A673 (cell line): ENCODE results near the gene SERPINA4. TPM values are rescaled to one million over a fixed set of nuclear protein-coding genes. Genes with fewer than 3 reads are reported as not detected.

Experiments used
- BruUV-seq: library from RNA; stranded (reverse); fragments of 400-500 nt; replicated peaks from 2 replicates; lab custom pipeline; 2021; lab: Mats Ljungman, UMichigan
- CTCF ChIA-PET: fragments of 300-600 bp; sonication (Branson Sonifier 250); formaldehyde crosslinking; loops from one replicate; lab custom pipeline; 2022; ENCODE audit warnings: antibody characterized with exemption; lab: Charles Lee
- POLR2A ChIA-PET: fragments of 300-600 bp; sonication (Branson Sonifier 250); formaldehyde crosslinking; loops from one replicate; lab custom pipeline; 2022; ENCODE audit warnings: antibody characterized with exemption; ENCODE audit not compliant: low non-redundant PET; lab: Charles Lee
- DNase-seq: peaks from one replicate; pipeline ENCODE4 v3.0.0-alpha.2; 2015; ENCODE audit warnings: low spot score
- H3K27ac ChIP-seq: fragments of 200-600 bp; sonication (generic); 2 replicates; pipeline ENCODE4 v1.5.1; 2016; ENCODE audit warnings: mixed run types, low read depth, mild to moderate bottlenecking, mixed read lengths, antibody characterized with exemption, low read length; ENCODE audit not compliant: poor library complexity, severe bottlenecking
- H3K27me3 ChIP-seq: fragments of 200-600 bp; sonication (generic); replicated peaks from 2 replicates; pipeline ENCODE4 v1.6.1; 2017; ENCODE audit warnings: mixed run types, low read depth, mild to moderate bottlenecking, mixed read lengths, antibody characterized with exemption, low read length; ENCODE audit not compliant: insufficient read depth, poor library complexity
- H3K36me3 ChIP-seq: fragments of 200-600 bp; sonication (generic); 2 replicates; pipeline ENCODE4 v1.6.1; 2016; ENCODE audit warnings: mixed run types, mild to moderate bottlenecking, mixed read lengths, antibody characterized with exemption, low read length; ENCODE audit not compliant: insufficient read depth, poor library complexity, severe bottlenecking
- H3K4me1 ChIP-seq: fragments of 200-600 bp; sonication (generic); 2 replicates; pipeline ENCODE4 v1.6.1; 2017; ENCODE audit warnings: mixed run types, mild to moderate bottlenecking, mixed read lengths, antibody characterized with exemption, low read length; ENCODE audit not compliant: insufficient read depth, poor library complexity, severe bottlenecking
- H3K4me3 ChIP-seq: fragments of 200-600 bp; sonication (generic); 2 replicates; pipeline ENCODE4 v1.5.1; 2016; ENCODE audit warnings: low read depth, mixed run types, mild to moderate bottlenecking, mixed read lengths, low read length; ENCODE audit not compliant: poor library complexity, severe bottlenecking
- H3K9me3 ChIP-seq: fragments of 200-600 bp; sonication (generic); 2 replicates; pipeline ENCODE4 v1.6.1; 2016; ENCODE audit warnings: mixed run types, low read depth, mild to moderate bottlenecking, mixed read lengths, antibody characterized with exemption, low read length; ENCODE audit not compliant: poor library complexity, severe bottlenecking
- EZH2 ChIP-seq: fragments of 200-600 bp; sonication (generic); IDR thresholded peaks from 2 replicates; pipeline ENCODE4 v1.6.1; 2017; ENCODE audit warnings: borderline replicate concordance, low read depth, mild to moderate bottlenecking, mixed read lengths, antibody characterized with exemption, low read length; ENCODE audit not compliant: poor library complexity, severe bottlenecking
- intact Hi-C: fragments of 100-400 bp; cut with micrococcal nuclease; formaldehyde crosslinking; loops from one replicate; pipeline ENCODE4 v1.10.0; 2022; ENCODE audit not compliant: unreplicated experiment
- total RNA-seq: library from RNA; stranded (reverse); gene quantifications from 2 replicates; pipeline ENCODE4 v1.2.3, GENCODE V29; 2021
- TF ChIP-seq, protein P1 (sequence below): fragments of 300-800, 200-600 bp; sonication (generic); conservative IDR thresholded peaks from 2 replicates; pipeline ENCODE4 v1.5.1; 2017; ENCODE audit warnings: low read depth, mild to moderate bottlenecking, antibody characterized with exemption, low read length, moderate library complexity, mixed read lengths

Gene SERPINA4
- total RNA-seq, 1 experiment from 2014 or later, result not detected

DNA sequence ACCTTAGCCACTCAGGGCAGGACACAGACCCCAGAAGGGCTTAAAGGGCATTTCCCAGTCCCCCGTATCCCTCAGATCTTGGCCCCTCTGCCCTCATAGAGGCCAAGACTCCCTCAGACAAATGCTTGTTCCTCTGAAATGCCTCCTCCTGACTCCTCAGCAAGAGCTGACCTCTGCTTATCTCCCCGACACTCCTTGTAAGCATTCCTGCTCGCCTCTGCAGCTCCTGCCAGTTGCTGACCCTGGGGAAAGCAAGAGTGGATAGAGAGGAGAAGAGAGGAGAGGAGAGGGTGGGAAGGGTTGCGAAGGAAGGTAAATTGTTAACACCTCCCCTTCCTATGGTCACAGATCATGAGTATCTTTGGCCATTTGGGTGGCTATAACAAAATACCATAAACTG is 27.1 kb downstream of the SERPINA4 start:
- Histone ChIP-seq H3K27me3 (no peaks in the 10 kb centered on the region), H3K27ac (no peak overlapping the region), H3K4me3 (no peak overlapping the region), H3K9me3 (no peaks in the 10 kb centered on the region), H3K4me1 (no peaks in the 10 kb centered on the region), H3K36me3 (no peaks in the 10 kb centered on the region)
- DNase-seq, result no peak
- BruUV-seq, result no TSS peak
- POLR2A ChIA-PET, result no interaction called here
- no peak for TF ChIP-seq EZH2
- TF ChIP-seq, protein P1, sequence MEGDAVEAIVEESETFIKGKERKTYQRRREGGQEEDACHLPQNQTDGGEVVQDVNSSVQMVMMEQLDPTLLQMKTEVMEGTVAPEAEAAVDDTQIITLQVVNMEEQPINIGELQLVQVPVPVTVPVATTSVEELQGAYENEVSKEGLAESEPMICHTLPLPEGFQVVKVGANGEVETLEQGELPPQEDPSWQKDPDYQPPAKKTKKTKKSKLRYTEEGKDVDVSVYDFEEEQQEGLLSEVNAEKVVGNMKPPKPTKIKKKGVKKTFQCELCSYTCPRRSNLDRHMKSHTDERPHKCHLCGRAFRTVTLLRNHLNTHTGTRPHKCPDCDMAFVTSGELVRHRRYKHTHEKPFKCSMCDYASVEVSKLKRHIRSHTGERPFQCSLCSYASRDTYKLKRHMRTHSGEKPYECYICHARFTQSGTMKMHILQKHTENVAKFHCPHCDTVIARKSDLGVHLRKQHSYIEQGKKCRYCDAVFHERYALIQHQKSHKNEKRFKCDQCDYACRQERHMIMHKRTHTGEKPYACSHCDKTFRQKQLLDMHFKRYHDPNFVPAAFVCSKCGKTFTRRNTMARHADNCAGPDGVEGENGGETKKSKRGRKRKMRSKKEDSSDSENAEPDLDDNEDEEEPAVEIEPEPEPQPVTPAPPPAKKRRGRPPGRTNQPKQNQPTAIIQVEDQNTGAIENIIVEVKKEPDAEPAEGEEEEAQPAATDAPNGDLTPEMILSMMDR, result no peak
- intact Hi-C loops, result no loop called here
- CTCF ChIA-PET, result no interaction called here

DNA sequence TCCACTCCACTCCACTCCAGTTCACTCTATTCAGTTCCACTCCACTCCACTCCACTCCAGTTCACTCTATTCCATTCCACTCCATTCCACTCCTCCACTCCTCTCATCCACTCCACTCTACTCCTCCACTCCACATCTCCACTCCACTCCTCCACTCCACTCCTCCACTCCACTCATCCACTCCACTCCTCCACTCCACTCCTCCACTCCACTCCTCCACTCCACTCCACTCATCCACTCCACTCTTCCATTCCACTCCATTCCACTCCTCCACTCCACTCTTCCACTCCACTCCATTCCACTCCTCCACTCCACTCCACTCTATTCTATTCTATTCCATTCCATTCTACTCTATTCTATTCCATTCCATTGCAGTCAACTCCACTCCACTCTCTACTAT is 29.8 kb downstream of the SERPINA4 start:
- intact Hi-C loops, result no loop called here
- no peak overlapping the region for H3K27ac ChIP-seq
- H3K4me3 ChIP-seq, result no peak overlapping the region
- ChIA-PET POLR2A (no interaction called here), CTCF (no interaction called here)
- H3K27me3 ChIP-seq, result no peaks in the 10 kb centered on the region
- H3K4me1 ChIP-seq, result no peaks in the 10 kb centered on the region
- BruUV-seq, result no TSS peak
- TF ChIP-seq, protein P1, result no peak
- no peak for TF ChIP-seq EZH2
- no peaks in the 10 kb centered on the region for H3K36me3 ChIP-seq
- no peaks in the 10 kb centered on the region for H3K9me3 ChIP-seq
- no peak for DNase-seq

DNA sequence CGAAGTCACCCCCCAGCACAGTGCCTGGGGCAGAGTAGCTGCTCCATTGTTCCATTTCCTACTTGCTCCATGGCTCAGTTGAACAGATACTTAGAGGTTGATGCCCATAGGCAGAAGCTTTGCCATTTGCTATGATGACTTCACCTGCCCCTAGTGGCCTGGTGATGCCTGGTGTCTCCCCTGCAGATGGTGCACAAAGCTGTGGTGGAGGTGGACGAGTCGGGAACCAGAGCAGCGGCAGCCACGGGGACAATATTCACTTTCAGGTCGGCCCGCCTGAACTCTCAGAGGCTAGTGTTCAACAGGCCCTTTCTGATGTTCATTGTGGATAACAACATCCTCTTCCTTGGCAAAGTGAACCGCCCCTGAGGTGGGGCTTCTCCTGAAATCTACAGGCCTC is 30.6 kb downstream of the SERPINA4 start:
- BruUV-seq, result no TSS peak
- no peaks in the 10 kb centered on the region for H3K27me3 ChIP-seq
- TF ChIP-seq, protein P1, result no peak
- no peak for TF ChIP-seq EZH2
- no peaks in the 10 kb centered on the region for H3K4me1 ChIP-seq
- ChIA-PET POLR2A (no interaction called here), CTCF (no interaction called here)
- H3K9me3 ChIP-seq, result no peaks in the 10 kb centered on the region
- no peak for DNase-seq
- H3K27ac ChIP-seq, result no peak overlapping the region
- no peak overlapping the region for H3K4me3 ChIP-seq
- no peaks in the 10 kb centered on the region for H3K36me3 ChIP-seq
- intact Hi-C loops, result no loop called here
